Superior temporal gyrus (tissue), 1 donor: ENCODE results near the gene EIF4A2.
A peak's percentile ranks its signal among the peaks of the same experiment; 100 is the strongest.
"Not testable (repeated sequence)": the region's sequence is repeated elsewhere in the genome, so short reads cannot be mapped to it uniquely, and the experiment has no call there.

Experiments used
- DNase-seq: peaks from one replicate; pipeline ENCODE4 v3.0.0-alpha.2; 2016; ENCODE audit errors: extremely low spot score

The EIF4A2 gene

GRCh38 chr3:186818956-186819355, 35.6 kb downstream of the EIF4A2 start:
- DNase-seq = no peak

GRCh38 chr3:186821429-186822387, 38.3 kb downstream of the EIF4A2 start:
- peak; percentile 74 for DNase-seq

- DNase-seq = not testable (repeated sequence)
These were observed 39.0 kb downstream of the EIF4A2 start for GRCh38 chr3:186822388-186822759.

GRCh38 chr3:186823386-186823785, 40.0 kb downstream of the EIF4A2 start:
- no peak for DNase-seq

GRCh38 chr3:186824430-186825139, 41.2 kb downstream of the EIF4A2 start:
- no peak for DNase-seq

GRCh38 chr3:186825294-186825821, 42.0 kb downstream of the EIF4A2 start:
- DNase-seq = peak; percentile 42

- peak; percentile 19 for DNase-seq
These were observed 42.6 kb downstream of the EIF4A2 start for GRCh38 chr3:186825872-186826409.

- no peak for DNase-seq
These were observed 43.1 kb downstream of the EIF4A2 start for GRCh38 chr3:186826410-186826975.

- DNase-seq = peak; percentile 87
These were observed 43.8 kb downstream of the EIF4A2 start for GRCh38 chr3:186826976-186827857.

- no peak for DNase-seq
These were observed 45.0 kb downstream of the EIF4A2 start for GRCh38 chr3:186828340-186828739.

GRCh38 chr3:186831798-186832197, 48.4 kb downstream of the EIF4A2 start:
- no peak for DNase-seq

- DNase-seq = no peak
These were observed 48.9 kb downstream of the EIF4A2 start for GRCh38 chr3:186832276-186832675.
